Activated CD8-positive, alpha-beta memory T cell treated with anti-CD3 and anti-CD28 coated beads for 4 hours (primary cell): ENCODE measurements around the gene GSAP.
A peak's percentile ranks its signal among the peaks of the same experiment; 100 is the strongest.
"Not testable (repeated sequence)": the region's sequence is repeated elsewhere in the genome, so short reads cannot be mapped to it uniquely, and the experiment has no call there.

Experiments used
- DNase-seq, 2 donors: peaks; one replicate each; pipeline ENCODE4 v3.0.0-alpha.2; 2020; ENCODE audit warnings: low read depth in 2 of 2

The GSAP gene

DNA sequence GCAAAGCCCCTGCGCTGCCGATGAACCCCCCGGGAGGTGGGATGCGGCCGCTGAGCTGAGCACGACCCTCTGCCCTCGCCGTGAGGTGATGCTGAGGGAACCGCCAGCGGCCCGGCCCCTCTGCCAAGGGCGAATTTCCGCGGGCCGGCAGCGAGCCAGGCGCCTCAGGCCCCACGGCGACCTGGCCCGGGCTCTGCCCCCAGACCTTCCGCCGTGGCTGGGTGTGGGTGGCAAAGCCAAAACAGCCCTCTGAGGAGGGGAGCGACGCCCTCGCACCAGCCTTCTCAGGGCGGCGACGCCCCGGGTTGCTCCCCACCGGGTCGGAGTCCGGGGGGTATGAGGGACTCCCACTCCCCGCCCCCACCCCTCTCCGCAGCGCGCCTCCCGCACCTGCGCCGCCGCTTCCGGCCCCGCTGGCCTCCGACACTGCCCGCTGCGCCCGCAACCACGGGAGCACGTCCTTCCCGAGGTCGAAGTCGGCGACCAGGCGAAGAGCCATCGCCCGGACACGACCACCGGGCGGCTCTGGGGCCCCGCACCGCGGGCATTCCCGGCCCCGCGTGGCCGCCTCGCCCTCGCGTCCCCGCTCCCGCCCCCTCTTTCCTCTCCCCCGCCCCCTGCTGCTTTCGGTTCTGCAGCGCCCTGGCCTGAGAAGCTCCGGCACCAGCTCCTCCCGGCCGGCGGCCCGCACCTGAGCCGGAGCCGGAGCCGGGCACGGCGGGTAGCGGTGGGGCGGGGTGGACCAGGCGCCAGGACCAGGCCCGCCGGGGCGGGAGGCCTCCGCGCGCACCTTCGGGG is at the start of gene GSAP:
TSS of gene GSAP (minus strand) at position 527 of the 798 bp plus-strand sequence. CDS start at position 499, 28 bp downstream.
- peak; percentile 22 to 31 for DNase-seq

DNA sequence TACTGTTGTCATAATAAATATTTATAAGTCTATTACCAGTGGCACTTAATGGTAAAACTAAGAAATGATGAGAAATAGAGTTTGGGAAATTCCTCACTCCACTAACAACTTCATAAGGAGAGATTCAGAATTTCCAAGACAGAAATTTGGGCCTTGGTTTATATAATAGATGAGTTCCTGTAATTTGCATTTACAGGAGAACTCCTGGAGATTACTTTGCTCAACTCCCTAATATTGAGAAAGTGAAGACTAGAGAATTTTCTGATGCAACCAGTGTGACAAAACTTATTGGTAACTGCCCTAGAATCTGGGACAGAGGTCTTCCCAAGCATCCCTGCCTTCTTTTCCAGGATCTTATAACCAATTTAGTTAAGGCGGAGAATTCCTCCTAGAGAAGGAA is 49.1 kb upstream of the GSAP start:
- DNase-seq: no peak

GRCh38 chr7:77464589-77464988 is 48.4 kb upstream of the GSAP start:
- DNase-seq: no peak

GRCh38 chr7:77463632-77464031 is 47.5 kb upstream of the GSAP start:
- DNase-seq: not testable (repeated sequence)

- DNase-seq: no peak
Observed at GRCh38 chr7:77461842-77462241, 45.7 kb upstream of the GSAP start.

DNA sequence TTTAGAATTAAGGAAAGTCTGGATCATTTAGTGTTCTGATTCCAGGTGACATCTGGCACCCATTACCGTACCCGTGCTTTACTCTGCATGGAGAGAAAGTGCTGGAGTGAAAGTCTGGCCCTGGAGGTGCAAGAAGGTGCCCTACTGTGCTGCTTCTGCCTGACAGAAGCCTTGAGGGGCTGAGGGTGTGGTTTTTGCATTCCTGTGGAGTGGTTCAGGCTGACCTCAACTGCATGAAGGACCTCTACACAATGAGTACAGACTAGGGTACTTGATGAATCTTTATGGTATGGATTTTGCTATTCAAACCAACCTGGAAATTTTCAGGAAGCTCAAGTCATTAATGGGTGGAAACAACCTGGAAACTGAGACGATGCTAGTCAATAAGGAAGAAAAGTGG is 45.1 kb upstream of the GSAP start:
- DNase-seq: no peak

DNA sequence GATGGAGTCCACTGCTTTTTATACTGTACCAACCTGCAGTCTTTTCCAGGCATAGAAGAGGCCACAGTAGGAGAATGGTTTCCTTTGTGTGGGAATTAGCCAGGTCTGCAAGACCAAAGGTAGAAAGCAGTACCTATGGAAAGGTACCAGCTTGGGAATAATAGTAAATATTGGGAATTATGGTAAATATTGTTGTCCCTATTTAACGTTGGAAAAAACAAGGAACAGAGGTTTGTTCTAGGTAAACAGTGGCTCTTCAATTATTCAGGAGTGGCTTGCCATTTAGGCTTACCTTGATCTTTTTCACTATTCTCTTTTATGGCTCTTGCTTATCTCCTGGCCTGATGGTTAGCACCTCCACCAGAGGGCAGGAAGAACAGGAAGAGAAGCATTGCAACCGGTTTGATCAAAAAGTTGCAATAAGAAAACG is 43.9 kb upstream of the GSAP start:
- no peak for DNase-seq

- no peak for DNase-seq
Observed at GRCh38 chr7:77459311-77459726, 43.2 kb upstream of the GSAP start.

DNA sequence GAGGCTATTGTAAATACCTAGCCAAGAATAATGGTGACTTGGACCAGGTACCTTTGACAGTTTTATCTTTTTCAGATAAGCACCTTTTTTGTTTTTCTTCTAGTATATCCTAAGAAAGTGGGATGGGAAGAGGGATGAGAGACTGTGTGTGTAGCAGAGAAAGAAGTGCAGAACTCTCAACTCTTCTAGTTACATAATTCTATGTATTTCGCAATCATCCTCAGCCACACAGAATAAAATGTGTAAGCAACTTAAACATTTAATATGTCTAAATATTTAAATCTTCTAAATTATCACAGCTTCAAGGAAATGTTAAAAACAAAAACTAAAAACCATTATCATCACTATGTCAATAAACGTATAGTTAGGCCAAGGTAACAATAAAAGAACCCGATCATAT is 42.6 kb upstream of the GSAP start:
- DNase-seq: no peak

GRCh38 chr7:77457779-77458178 is 41.6 kb upstream of the GSAP start:
- no peak for DNase-seq

DNA sequence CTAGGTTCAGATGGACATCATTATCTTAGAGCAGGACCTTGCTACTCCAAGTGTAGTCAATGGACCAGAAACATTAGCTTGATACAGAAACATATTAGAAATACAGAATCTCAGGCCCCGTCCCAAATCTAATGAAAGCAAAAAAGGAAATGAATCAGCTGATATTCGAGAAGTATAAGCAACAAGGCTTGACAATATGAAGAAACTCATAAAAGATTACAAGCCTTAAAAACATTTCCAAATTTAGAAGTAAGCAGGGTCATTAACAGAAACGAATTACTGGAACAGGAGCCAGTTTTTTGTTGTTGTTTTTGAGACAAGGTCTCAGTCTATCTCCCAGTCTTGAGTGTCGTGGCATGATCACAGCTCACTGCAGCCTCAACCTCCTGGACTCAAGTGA is 40.5 kb upstream of the GSAP start:
- DNase-seq: no peak

DNA sequence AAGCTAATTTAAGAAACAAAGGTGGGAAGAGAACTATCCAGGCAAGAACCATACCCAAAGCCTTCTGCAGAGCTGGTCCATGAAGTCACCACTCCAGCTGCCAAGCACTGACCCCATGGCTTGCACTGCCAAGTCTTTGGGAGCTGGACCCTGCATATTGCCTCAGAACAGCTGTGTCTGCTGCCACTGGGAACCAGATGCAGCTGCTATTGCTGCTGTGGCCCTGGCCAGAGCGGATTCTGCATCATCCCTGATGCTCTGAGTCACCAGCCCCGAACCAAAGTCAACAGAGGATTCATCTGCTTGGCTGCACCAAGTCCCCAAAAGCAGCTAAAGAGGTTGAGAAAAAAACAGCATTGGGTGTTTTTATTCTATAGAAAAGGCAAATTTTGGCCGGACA is 39.2 kb upstream of the GSAP start:
- DNase-seq: no peak

- DNase-seq: no peak
Observed at GRCh38 chr7:77454802-77455201, 38.7 kb upstream of the GSAP start.

GRCh38 chr7:77453531-77453930 is 37.4 kb upstream of the GSAP start:
- DNase-seq: no peak

GRCh38 chr7:77451950-77452349 is 35.8 kb upstream of the GSAP start:
- not testable (repeated sequence) for DNase-seq

- no peak for DNase-seq
Observed at GRCh38 chr7:77450613-77451012, 34.5 kb upstream of the GSAP start.

GRCh38 chr7:77450054-77450453 is 33.9 kb upstream of the GSAP start:
- DNase-seq: no peak

- DNase-seq: no peak
Observed at GRCh38 chr7:77447616-77448015, 31.5 kb upstream of the GSAP start.

DNA sequence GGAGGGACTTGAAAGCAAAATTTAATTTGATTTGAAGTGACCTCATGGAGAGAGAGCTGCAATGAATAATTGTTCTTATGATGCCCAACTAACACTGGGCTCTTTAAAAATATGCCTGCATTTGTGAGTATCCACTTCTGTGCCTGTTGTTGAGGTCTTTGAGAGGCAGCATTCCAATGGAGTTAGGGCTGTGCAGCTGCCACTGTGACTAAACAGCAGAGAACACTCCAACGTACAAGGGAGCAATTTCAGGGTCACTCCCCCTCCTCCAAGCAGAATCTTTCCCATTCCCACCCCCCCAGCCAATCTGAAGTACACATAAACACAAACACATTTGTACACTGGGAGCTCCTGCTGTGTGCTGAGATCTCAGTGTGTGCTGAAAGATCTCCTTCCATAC is 28.0 kb upstream of the GSAP start:
- DNase-seq: no peak

GRCh38 chr7:77443042-77443441 is 26.9 kb upstream of the GSAP start:
- DNase-seq: no peak

DNA sequence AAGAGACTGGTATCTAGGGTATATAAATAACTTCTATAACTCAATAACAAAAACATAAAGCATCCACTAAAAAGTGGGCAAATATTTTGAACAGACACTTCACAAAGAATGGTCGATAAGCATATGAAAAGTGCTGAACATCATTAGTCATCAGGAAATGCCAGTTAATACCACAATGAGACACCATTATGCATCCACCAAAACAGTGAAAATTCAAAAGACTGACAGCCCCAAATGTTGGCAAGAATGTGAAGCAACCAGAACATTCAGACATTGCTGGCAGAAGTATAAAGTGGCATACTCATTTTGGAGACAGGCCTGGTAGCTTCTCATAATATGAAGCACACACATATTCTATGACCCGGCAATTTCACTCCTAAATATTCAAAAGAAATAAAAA is 26.5 kb upstream of the GSAP start:
- DNase-seq: no peak

- no peak for DNase-seq
Observed at GRCh38 chr7:77441046-77441445, 24.9 kb upstream of the GSAP start.

GRCh38 chr7:77439572-77439971 is 23.4 kb upstream of the GSAP start:
- no peak for DNase-seq

DNA sequence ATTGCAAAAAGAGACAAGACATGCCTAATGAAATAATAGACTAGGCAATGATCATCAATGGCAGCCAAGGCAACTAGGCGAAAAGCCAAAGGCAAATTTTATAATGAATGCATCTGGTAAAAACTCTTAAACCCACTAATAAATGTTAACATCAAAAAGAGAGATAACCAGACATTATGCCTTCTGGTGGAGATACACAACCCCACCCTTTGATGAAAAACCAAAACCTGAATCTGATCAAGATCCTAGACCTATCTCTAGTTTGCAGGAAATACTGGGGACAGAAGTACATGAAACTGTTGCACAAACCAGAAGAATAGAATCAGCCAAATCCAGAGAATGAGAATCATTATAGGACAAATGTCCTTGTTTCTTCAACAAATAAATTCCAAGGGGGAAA is 22.0 kb upstream of the GSAP start:
- no peak for DNase-seq
